DMS53 (cell line): ENCODE data around the gene CYB5A.
A peak's percentile ranks its signal among the peaks of the same experiment; 100 is the strongest.

ENCODE experiments used
- DNase-seq: peaks from one replicate; lab custom pipeline; 2025; lab: John Stamatoyannopoulos, UW

The CYB5A gene

DNA sequence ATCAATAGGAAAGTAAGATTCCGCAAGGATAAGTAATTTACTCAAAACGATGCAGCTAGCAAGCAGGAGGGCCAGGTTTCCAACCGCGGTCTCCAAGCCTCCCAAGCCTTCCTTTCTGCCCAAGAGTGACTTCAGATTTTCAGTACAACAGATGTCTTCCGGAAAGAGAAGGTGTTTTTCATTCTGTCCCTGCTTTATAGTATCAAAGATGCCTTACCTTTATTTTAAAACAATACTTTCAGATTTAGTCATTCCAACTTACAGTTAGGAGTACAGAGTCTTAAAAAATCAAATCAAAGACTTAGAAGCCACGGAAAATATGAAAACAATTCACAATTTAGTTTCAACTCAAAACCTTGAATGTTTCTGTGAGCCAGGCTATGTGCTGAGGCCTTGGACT is 43.6 kb downstream of the CYB5A start:
- no peak for DNase-seq

DNA sequence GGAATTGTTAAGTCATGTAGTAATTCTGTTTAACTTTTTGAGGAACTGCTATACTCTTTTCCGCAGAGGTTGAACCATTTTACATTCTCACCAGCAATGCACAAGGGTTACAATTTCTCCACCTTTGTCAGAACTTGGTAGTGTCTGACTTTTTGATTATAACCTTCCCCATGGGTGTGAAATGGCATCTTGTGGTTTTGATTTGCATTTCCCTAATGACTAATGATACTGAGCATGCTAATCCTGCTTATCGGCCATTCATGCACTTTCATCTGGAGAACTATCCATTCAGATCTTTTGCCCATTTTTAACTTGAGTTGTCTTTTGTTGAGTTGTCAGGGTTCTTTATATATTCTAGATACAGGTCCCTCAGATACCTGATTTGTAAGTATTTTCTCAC is 47.2 kb downstream of the CYB5A start:
- DNase-seq: no peak

DNA sequence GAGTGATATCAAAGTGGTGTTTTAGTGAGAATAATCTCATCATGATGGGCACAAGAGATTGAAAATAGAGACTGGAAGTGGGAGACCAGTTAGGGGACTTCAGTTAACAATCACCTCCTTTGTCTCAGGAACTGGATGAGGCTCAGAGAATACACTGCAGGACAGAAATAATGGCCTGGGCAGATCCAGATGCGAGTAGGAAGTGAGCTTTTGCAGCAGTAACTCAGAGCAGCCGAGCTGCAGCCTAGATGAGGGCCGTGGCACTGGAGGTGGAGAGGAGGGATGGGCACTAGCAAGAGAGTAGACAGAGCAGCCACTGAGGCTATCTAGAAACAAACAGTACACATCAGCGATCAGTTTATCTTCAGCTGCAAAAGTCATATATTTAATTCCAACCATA is 48.6 kb downstream of the CYB5A start:
- no peak for DNase-seq

DNA sequence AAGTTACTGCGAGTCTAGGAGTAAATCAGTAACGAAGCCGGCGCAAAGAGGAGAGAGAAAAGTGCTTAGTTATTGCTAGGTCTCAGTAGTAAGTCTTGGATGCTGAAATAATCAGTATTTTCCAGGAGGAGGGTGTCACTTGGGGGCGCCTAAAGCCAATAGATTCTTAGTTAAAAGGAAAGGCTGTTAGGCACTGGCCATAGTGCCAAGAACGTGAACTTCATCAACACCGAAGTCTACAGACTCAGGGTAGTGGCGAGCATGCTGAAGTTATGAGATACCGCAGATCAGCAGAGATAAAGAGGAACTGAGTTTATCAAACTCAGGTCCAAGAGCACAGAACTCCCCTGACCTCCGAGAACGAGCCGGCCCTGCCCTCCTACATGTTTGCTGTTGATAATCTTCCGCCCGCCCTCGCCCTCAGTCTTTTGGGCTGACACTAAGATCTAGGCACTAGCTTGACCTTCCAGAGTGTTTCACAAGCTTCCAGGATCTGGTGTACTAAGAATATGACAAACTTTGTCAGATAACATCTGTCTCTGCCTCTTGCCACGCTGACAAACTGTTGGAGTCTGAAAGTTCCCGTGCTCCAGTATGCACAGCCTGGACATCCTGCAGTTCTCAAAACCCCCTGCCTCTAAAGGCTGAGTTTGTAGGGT is 49.2 kb downstream of the CYB5A start:
- DNase-seq: no peak

DNA sequence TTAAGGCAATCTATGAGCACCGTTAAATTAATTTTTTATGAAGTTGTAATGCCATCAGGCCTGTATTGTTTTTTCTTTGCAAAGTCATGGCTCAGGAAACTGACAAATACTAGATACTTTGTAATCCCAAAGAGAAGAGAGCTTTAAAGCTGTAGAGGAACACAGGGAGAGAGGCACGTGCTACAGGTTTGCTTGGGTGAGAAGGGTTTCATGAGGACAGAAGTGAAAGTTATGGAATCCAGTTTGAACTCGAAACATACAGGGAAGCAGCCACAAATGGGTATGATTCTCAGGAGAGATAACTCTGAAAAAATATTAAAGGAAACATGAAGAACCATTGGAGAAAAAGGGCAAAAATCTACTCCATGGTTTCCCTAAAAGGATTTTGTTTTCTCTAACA is 49.8 kb downstream of the CYB5A start:
- no peak for DNase-seq

DNA sequence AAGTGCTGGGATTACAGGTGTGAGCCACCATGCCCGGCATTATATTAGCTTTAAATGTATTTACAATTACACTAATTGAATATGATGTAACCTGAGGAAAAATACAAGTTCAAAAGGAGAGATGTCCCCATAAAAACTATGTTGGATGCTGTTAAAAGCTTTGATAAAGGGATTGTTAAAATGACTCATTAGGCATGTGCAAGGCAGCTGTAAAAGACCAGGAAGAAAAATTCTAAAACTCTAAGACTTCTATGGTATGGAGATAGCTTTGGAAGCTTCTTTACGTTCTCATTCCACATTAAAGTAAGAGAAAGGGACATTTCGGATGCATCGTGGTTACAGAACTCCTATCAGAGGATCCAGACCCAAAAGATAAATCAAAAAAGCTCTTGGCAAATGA is 50.3 kb downstream of the CYB5A start:
- DNase-seq: no peak

DNA sequence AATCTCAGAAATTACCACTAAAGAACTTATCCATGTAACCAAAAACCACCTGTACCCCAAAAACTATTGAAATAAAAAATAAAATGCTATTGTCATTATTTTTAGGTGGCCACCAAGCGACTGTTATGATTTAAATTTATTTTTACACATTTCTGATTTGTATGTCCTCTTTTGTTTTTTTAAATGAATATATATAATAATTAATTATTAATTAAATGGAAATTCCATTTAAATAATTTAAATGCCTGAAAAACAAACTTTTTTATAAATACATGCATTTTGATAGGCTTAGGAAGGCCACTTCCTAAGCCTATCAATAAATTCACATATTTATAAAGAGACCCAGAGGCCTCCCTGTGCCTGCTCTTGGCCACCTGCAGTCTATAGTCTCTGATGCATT is 52.2 kb downstream of the CYB5A start:
- no peak for DNase-seq

DNA sequence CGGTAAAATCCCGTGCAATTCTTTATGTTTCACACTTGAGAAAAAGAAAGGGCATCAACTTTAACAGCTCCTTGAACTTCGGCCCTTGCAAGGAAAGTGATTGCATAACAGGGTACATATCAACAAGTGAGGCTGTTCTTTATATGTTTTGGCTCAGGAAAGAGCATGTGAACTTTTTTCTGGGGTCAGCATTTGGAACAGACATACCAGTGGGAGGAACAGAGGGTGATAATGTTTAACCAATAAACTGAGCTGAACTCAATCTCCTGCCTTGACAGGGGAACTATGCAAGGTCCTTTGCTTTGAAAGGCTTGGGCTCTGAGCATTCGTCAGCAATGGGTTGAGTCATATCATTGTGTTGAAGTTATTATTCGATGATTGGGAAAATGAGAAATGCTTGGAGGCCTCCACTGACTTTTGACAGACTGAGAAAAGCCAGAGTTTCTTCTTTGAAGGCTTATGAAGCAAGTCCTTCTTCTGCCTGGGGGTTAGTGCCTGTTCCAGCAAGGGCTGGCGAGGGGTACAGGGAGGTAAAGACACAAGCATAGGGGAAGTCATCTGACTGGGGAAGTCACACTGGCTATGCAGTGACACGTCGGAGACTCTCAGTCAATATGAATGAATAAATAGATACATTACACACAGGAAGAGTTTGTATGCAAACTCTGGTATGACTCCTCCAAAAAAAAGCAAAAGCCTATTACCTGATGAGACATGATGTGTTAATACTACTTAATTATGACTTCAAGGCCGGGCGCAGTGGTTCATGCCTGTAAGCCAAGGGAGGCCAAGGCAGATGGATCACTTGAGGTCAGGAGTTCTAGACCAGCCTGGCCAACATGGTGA is 57.2 kb downstream of the CYB5A start:
- peak; percentile 35 for DNase-seq

DNA sequence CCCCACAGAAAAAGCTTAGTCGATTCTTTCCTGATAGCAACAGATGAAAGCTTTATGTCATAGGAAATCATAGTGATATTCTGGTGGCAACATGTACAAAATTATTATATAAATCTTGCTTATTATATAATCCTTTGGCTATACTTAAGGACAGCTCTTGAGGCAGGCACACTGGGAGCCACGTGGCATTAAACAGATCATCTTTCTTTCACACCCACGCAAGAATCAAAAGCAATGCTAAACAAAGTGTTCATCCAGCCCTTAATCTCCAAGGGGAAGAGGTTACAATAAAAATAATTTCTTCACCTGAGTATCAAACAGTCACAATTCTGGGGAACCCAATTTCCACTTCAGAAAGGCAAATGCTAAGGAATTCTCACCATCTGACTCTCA is 57.8 kb downstream of the CYB5A start:
- no peak for DNase-seq

DNA sequence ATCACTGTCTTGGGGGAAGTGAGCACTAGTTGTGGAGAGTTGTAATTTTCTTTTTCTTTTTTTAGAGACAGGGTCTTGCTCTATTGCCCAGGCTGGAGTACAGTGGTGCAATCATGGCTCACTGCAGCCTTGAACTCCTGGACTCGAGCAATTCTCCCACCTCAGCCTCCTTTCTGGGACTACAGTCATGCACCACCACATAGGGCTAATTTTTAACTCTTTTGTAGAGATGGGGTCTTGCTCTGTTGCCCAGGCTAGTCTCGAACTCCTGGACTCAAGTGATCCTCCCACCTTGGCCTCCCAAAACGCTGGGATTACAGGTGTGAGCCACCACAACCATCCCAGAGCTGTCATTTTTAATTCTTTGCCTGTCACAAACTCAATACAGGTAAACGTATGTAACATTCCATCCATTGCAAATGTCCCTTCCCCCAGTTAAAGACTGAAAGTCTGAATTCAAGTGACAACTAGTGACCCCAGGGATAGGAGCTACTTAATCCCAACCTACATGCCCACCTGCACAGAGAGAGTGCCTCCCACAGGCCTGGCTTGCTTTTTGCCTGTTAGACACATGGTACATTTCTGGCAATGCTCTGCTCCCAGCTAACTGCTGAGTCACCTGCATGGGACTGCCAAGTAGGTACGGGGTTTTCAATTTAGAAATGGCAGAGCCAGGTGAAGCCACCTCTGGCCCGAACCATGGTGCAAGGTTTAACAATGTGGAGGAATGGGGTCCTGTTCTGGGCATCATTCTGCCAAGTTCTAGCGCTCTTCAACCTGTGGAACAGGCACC is 60.6 kb downstream of the CYB5A start:
- peak; percentile 22 for DNase-seq

DNA sequence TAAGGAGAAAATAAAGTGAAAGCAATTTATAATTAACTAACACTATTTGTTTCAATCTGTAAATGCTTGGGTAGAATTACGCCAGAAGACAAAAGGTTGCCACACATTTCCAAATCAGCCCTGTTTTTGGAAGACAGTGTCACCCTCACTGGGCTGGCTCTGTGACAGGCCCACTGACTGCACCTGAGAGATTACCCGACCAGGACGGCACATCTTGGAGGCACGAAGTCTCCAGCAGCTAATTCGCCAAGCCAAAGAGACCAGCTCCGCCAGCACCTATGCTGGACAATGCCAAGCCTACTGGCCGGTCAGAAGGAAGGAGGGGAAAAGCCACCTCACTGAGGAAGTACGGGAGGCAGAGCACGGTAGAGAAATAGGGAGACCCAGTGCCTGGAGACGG is 61.9 kb downstream of the CYB5A start:
- DNase-seq: no peak

DNA sequence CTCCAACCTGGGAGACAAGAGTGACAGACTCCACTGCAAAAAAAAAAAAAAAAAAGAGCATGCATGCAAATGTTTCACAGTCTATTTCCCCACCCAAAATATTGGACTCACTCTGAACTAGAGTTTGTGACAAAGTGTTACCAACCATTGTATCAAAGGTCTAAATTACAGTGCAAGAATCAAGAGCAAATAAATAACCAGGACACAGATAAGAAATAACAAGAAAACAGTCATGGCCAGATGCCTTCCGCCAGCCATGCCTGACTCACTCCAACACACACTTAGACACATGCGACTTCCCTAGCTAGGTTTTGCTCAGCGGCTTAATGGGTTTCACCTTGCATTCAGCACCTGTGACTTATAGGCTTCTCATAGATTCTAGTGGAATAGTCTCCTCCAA is 62.8 kb downstream of the CYB5A start:
- no peak for DNase-seq

DNA sequence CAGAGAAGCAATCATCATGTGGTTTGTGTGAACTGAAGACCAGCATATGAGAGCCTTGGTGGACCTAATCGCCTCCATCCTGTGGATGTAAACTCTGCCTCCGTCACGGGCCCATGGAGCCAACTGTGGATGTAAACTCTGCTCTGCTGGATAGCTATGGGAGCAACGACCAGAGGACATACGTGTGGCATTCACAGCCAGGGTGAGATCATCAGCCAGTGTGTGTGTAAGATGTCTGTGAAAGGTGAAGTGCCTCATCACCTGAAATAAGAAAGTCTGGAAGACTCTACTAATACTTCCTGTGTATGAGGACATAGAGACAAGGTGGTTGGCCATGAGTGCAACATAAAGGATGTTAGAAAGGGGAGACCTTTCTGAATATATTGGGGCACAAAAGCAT is 63.5 kb downstream of the CYB5A start:
- DNase-seq: no peak

DNA sequence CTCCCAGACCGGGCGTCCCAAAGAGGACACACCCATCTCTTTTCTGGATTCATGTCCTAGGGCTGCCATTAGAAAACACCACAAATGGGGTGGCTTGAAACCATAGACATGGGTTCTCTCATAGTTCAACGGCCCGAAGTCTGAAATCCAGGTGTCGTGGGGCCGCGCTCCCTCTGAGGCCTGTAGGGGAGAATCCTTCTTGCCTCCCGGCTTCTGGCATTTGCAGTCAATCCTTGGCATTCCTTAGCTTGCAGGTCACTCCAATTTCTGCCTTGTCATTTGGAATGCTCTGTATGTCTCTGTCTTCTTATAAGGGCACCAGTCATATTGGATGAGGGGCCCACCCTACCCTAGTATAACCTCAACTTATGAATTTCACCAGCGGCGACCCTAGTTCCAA is 65.1 kb downstream of the CYB5A start:
- no peak for DNase-seq

DNA sequence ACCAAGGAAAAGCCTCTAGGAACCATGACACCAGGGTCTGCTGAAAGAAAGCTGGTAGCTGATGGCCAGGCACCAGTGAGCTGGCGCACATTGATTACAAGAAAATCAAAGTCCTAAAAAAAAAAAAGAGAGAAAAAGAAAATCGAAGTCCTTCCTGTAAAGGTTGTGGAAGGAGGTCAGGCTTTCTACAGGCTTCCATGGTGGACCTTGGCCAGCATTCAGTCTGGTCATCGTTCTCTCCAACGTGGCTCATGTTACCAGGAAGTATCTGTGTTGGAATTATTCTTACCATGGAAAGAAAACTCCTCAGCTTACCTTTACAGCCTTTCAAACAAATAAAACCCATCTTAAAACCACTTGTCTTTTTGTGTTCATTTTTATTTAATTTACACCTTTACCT is 65.6 kb downstream of the CYB5A start:
- DNase-seq: no peak

DNA sequence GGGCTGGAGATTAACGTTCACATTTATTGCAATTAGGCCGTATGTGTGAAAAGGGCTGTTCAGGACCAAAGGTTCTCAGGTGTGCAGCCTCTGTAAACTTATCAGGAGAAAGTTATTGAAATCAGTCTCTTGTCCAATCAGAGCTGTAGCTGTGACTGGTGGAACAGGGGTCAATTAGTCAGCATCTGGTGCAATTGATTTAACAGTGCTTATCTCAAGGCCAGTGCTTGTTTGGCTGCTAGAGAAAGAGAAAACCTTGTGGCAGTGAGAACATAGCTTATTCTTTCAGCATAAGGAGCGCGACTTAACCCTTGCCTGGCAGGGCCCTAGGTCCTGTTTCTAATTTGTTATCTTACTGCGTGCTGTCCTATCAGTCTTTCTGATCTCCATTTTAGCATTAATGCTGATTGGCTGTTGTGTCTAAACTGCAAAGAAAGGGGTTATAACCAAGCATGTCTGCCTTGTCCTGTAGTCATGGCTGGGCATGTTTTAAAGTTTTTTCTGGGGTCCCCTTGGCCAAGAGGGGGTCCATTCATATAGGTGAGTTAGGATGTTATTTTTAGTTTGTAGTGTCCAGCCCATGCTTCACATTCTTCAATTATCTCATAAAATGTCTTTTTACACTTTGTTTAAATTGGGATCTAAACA is 66.4 kb downstream of the CYB5A start:
- DNase-seq: no peak

DNA sequence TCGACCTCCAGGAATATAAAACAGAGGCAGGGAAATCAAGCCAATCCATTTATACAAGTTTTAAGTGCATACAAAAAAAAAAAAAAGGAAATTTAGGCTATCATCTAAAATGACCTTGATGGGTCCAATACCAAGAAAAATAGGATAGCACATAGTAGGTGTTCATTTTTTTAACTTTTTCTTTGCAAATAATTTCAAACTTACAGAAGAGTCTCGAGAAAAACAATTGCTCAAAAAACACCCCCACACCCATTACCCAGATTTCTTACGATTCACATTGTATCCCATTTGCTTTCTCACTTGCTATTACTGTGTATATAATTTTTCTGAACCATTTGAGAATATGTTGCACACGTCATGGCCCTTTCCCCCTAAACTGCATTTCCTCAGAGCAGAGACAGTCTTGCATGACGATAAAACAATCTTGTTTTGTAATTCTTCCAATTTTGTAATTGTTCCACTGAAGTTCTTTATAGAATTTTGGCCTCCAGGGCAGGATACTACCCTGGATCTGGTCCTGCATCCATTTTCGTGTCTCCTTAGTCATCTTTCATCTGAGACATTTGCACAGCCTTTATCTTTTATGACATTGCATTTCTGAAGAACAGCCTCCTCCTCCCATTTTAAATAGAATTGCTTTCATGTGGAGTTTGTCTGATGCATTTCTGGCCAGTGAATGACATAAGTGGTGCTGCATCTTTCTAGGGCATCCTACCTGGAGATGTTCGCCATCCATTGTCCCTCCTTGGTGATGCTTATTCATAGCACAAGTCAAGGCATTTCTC is 68.9 kb downstream of the CYB5A start:
- no peak for DNase-seq

DNA sequence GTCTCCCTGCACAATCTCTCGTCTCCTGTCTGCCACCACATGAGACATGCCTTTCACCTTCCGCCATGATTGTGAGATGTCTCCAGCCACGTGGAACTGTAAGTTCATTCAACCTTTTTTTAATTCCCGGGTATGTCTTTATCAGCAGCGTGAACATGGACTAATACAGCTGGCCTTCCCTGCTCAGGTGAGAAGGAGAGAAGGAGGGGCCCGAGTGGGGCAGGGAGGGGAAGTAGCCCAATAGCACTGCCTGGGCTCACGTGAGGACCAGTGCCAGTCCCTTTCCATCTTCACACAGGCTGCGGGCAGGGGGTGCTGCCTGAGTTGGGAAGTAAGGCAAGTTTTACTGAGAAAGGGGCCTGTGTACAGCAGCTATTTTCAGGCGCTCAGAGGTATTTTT is 70.7 kb downstream of the CYB5A start:
- DNase-seq: no peak

DNA sequence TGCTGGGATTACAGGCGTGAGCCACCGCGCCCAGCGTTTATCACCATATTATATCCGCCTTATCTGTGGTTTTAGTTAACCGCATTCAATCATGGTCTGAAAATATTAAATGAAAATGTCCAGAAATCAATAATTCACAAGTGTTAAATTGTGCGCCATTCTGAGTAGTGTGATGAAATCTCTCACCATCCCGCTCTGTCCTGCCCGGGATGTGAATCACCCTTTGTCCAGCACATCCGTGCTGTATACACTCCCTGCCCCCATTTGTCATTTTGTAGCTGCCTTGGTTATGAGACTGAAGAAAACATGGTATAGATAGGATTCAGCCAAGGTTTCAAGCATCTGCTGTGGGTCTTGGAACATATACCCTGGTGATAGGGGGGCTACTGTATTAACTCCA is 72.7 kb downstream of the CYB5A start:
- no peak for DNase-seq

DNA sequence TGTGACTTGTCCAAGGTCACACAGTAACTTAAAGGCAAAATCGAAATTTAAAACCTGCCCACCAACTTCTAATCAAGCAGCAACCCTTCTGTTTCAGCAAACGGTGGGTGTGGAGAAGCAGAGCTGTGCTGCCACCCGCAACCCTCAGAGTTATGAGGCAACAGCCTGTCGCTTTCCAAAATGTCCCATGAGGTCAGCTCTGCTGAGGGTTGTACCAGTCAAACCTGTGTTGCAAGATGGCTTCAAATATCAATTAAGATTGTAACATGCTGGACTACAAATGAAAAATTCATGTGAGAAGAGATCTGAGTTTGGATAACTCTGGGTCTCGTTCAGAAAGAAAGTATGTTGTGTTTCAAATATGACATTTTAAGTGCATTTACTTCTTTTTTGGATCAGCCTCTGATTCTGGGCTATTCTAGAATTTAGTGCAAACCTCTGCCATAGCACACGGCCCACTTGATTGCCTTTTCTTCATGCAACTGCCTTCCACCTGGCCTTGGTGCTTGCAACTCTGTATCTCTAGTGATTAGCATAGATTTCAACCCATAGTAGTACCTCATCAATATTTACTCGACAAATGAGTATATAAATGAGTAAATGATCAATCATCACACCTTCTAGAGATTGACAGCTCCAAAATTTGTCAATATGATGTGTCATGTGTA is 74.2 kb downstream of the CYB5A start:
- DNase-seq: no peak

DNA sequence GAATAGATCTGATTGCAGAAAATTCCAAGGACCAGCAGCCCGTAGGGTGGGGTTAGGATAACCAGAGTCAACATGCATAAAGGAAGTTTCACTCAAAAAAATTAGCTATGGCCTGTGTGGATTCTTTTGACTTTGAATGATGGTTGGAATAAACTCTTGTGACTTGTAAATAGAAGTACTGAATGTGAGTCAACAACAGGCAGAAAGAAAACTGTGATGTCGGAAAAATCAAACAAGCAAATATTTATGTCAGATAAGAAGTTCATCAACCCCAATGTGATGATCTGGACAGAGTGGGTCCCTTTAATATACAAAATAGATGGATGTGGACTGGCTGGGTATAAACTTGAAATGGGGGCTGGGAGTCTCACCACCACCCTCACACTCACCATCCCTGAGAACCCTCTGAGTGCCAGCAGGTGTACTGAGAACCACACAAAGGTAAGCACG is 75.1 kb downstream of the CYB5A start:
- no peak for DNase-seq
